HFF-Myc (cell line): ENCODE measurements around the gene CCER1.

ENCODE experiments used
- DNase-seq: peaks from one replicate; pipeline ENCODE4 v3.0.0-alpha.2; 2011; ENCODE audit warnings: low read depth; ENCODE audit errors: extremely low read depth
- H3K4me3 ChIP-seq: replicated peaks from 2 replicates; pipeline ENCODE4 v1.5.1; 2011; ENCODE audit warnings: low read depth, mild to moderate bottlenecking, control low read depth, low read length
- CTCF ChIP-seq: IDR thresholded peaks from 2 replicates; pipeline ENCODE4 v1.5.1; 2012; ENCODE audit warnings: mild to moderate bottlenecking, low read depth, low read length, control low read depth; ENCODE audit errors: missing control alignments

Gene CCER1

GRCh38 chr12:90924406-90924805 lies 30.6 kb downstream of the CCER1 start:
- no peak for TF ChIP-seq CTCF
- DNase-seq: no peak
- no peak overlapping the region for H3K4me3 ChIP-seq

DNA sequence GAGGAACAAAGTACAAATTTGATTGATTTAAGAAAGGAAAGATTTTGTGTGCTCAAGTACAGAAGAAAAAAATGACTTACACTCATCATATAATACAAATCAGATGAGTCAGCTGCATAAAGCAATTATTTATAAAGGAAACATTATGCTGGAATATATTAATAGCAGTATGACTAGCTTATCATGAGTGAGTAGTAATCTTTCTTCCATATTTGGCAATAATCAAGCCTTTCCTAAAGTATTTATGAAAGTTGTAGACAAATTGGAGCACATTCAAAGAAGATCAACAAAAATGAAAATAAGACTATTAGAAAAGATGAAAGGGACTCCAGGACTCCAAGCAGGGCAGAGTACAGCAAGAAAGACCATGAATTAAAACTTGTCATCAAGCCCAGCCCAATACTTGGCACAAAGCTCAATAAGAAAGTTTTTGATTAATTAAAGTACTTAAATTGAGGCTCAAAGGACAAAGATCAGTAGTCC lies 32.8 kb downstream of the CCER1 start:
- DNase-seq: no peak
- no peak for TF ChIP-seq CTCF
- no peak overlapping the region for H3K4me3 ChIP-seq

GRCh38 chr12:90921536-90921935 lies 33.4 kb downstream of the CCER1 start:
- no peak for DNase-seq
- no peak overlapping the region for H3K4me3 ChIP-seq
- TF ChIP-seq CTCF: no peak

DNA sequence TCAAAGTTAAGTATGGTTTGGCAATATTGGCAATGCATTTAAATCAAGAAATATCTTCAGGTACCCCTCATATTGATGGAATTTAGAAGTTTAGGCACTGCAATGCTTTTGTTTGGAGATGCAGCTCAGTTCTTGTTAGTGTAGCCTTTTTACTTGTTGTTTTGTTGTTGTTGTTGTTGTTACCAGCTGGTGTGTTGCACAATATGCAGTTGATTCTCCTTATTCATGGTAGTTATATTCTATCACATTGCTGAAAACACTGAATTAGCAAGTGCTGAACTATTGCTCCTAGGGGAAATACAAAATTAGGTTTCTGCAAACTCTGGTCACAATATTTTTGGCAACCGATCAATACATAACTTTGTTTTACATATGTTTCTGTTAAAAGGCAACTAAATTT lies 34.8 kb downstream of the CCER1 start:
- no peak overlapping the region for H3K4me3 ChIP-seq
- no peak for DNase-seq
- TF ChIP-seq CTCF: no peak

DNA sequence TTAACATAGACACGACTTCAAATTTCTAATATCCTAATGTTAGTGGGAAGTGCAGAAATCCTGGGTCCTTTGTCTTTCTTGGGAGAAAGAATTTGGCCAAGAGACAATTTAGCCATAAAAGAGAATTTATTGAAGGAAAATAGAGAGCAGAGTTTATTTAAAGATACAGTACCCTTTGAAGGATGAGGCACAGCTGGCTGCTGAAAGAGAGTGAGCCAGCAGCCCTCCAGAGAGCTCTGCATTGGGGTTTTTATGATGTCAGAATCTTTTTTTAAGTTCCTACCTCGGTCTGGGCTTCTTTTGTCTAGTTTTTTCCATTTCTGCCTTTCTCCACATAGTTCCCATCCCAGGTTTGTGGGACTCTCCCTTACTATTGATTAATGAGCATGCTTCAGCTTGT lies 37.5 kb downstream of the CCER1 start:
- no peak for TF ChIP-seq CTCF
- no peak overlapping the region for H3K4me3 ChIP-seq
- DNase-seq: no peak

DNA sequence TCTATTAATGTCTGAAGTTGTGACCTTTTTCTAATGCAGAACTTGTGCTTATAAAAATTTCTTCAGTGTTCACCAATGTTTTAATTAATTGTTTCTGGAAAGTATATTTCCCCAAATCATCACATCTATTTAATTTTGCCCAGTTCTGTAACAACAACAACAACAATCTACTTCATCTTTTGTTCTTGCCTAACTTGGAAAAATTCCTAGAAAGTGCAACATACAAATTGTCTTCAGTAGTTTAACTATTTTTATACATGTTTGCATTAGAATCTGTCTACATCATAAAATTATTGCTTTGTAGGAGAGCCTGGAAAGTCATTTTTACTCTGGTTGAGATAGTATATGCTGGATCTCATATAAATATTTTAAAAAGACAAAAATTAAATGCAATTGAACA lies 38.5 kb downstream of the CCER1 start:
- TF ChIP-seq CTCF: no peak
- no peak overlapping the region for H3K4me3 ChIP-seq
- DNase-seq: no peak

DNA sequence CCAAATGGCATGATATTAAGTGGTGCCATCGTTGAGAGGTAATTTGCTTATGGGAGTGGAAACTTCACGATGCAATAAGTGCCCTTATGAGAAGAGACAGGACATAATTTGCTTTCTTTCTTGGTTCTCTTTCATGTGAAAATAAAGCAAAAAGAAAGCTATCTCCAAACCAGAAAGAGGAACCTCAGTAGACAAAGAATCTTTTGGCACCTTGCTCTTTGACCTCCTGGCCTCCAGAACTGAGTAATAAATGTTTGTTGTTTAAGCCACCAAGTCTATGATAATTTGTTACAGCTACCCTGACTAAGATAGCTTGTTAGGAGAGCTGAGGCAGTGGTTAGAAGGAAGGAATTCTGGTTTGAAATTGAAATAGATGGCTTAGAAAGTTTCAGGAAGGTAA lies 39.6 kb downstream of the CCER1 start:
- no peak overlapping the region for H3K4me3 ChIP-seq
- TF ChIP-seq CTCF: no peak
- DNase-seq: no peak
